Neural cell (in vitro differentiated cells): ENCODE data around the gene PRKCG. TPM values are rescaled to one million over a fixed set of nuclear protein-coding genes. Genes with fewer than 3 reads are reported as not detected.
A peak's percentile ranks its signal among the peaks of the same experiment; 100 is the strongest.

Experiments used
- H2AFZ ChIP-seq: fragments of 200-600, 300-800 bp; sonication (generic), shearing (Covaris generic); 2 replicates; pipeline ENCODE4 v1.6.0; 2014; ENCODE audit warnings: low read depth, mild to moderate bottlenecking, antibody characterized with exemption, low read length, moderate library complexity
- H3F3A ChIP-seq: fragments of 200-600 bp; shearing (Covaris generic); 2 replicates; pipeline ENCODE4 v1.6.1; 2016; ENCODE audit warnings: mild to moderate bottlenecking, moderate library complexity, mixed read lengths, antibody characterized with exemption, low read length; ENCODE audit not compliant: insufficient read depth, poor library complexity, severe bottlenecking
- H3K27ac ChIP-seq: fragments of 200-600, 300-800 bp; sonication (generic), shearing (Covaris generic); 2 replicates; pipeline ENCODE4 v1.5.1; 2014; ENCODE audit warnings: mild to moderate bottlenecking, low read length, moderate library complexity
- H3K27me3 ChIP-seq: fragments of 300-800, 200-600 bp; sonication (generic), shearing (Covaris generic); 2 replicates; pipeline ENCODE4 v1.6.0; 2014; ENCODE audit warnings: mild to moderate bottlenecking, low read depth, low read length, moderate library complexity; ENCODE audit not compliant: insufficient read depth
- H3K36me3 ChIP-seq: fragments of 300-800, 200-600 bp; sonication (generic), shearing (Covaris generic); 2 replicates; pipeline ENCODE4 v1.5.1; 2014; ENCODE audit warnings: mild to moderate bottlenecking, antibody characterized with exemption, low read length, moderate library complexity; ENCODE audit not compliant: insufficient read depth
- H3K4me2 ChIP-seq: fragments of 300-800, 200-600 bp; sonication (generic), shearing (Covaris generic); 2 replicates; pipeline ENCODE4 v1.6.0; 2014; ENCODE audit warnings: mild to moderate bottlenecking, low read length
- H3K4me3 ChIP-seq: fragments of 300-800, 200-600 bp; sonication (generic), shearing (Covaris generic); 2 replicates; pipeline ENCODE4 v1.5.1; 2014; ENCODE audit warnings: mild to moderate bottlenecking, low read length, moderate library complexity
- H3K79me2 ChIP-seq: fragments of 200-600 bp; shearing (Covaris generic); replicated peaks from 2 replicates; pipeline ENCODE4 v1.6.0; 2014; ENCODE audit warnings: mild to moderate bottlenecking, low read length, moderate library complexity; ENCODE audit not compliant: insufficient read depth
- H3K9ac ChIP-seq: fragments of 300-800, 200-600 bp; sonication (generic), shearing (Covaris generic); 2 replicates; pipeline ENCODE4 v1.6.1; 2016; ENCODE audit warnings: mild to moderate bottlenecking, low read length, mixed read lengths
- H3K9me2 ChIP-seq: fragments of 200-600 bp; shearing (Covaris generic); 2 replicates; pipeline ENCODE4 v1.6.1; 2016; ENCODE audit warnings: mild to moderate bottlenecking, low read length, mixed read lengths; ENCODE audit not compliant: insufficient read depth
- H3K9me3 ChIP-seq: fragments of 200-600, 300-800 bp; sonication (generic), shearing (Covaris generic); 2 replicates; pipeline ENCODE4 v1.6.1; 2016; ENCODE audit warnings: mild to moderate bottlenecking, mixed run types, low read length, moderate library complexity, mixed read lengths
- H4K20me1 ChIP-seq: fragments of 200-600 bp; shearing (Covaris generic); 2 replicates; pipeline ENCODE4 v1.6.1; 2016; ENCODE audit warnings: mild to moderate bottlenecking, mixed run types; ENCODE audit not compliant: insufficient read depth
- CTCF ChIP-seq: fragments of 450-650 bp; IDR thresholded peaks from 2 replicates; pipeline ENCODE4 v1.5.1; 2014; ENCODE audit warnings: antibody characterized with exemption, mild to moderate bottlenecking, moderate library complexity; ENCODE audit not compliant: poor library complexity, severe bottlenecking
- EP300 ChIP-seq: fragments of 450-650 bp; conservative IDR thresholded peaks from 2 replicates; pipeline ENCODE4 v1.6.1; 2014; ENCODE audit warnings: antibody characterized with exemption, mild to moderate bottlenecking, moderate library complexity; ENCODE audit not compliant: poor library complexity, severe bottlenecking
- EZH2 ChIP-seq: fragments of 200-600, 300-800 bp; shearing (Covaris generic), sonication (generic); IDR thresholded peaks from 2 replicates; pipeline ENCODE4 v1.6.1; 2014; ENCODE audit warnings: antibody characterized with exemption, low read length, borderline replicate concordance, mild to moderate bottlenecking; ENCODE audit not compliant: insufficient read depth, poor library complexity, severe bottlenecking
- MXI1 ChIP-seq: fragments of 450-650 bp; conservative IDR thresholded peaks from 2 replicates; pipeline ENCODE4 v1.6.1; 2014; ENCODE audit warnings: antibody characterized with exemption, mild to moderate bottlenecking; ENCODE audit not compliant: poor library complexity, severe bottlenecking
- POLR2AphosphoS5 ChIP-seq: IDR thresholded peaks from 2 replicates; pipeline ENCODE4 v1.6.1; 2012
- RAD21 ChIP-seq: fragments of 450-650 bp; conservative IDR thresholded peaks from 2 replicates; pipeline ENCODE4 v1.6.1; 2014; ENCODE audit warnings: antibody characterized with exemption, mild to moderate bottlenecking, moderate library complexity
- REST ChIP-seq: IDR thresholded peaks from 2 replicates; pipeline ENCODE4 v1.6.1; 2012; ENCODE audit warnings: borderline replicate concordance
- SMC3 ChIP-seq: fragments of 450-650 bp; conservative IDR thresholded peaks from 2 replicates; pipeline ENCODE4 v1.6.1; 2014; ENCODE audit warnings: antibody characterized with exemption, mild to moderate bottlenecking, moderate library complexity; ENCODE audit not compliant: poor library complexity
- TAF1 ChIP-seq: IDR thresholded peaks from 2 replicates; pipeline ENCODE4 v1.6.1; 2012; ENCODE audit warnings: low read depth
- polyA plus RNA-seq: library from polyadenylated mRNA; depleted of rRNA; stranded (reverse); fragments of >200 nt; gene quantifications from 2 replicates; pipeline ENCODE4 v1.2.3, GENCODE V29; 2014

The PRKCG gene
- polyA plus RNA-seq, 1 donor from 2014 or later, result 0.99 TPM

GRCh38 chr19:53880711-53881481 lies 1.1 kb upstream of the PRKCG start:
- Histone ChIP-seq H3K4me2 (peak overlapping the region; percentile 37), H3K9me2 (no peaks in the 10 kb centered on the region), H3F3A (no peaks in the 10 kb centered on the region), H3K79me2 (no peaks in the 10 kb centered on the region), H3K9ac (peak overlapping the region; percentile 66), H3K9me3 (no peaks in the 10 kb centered on the region), H3K27ac (peak overlapping the region; percentile 16), H3K4me3 (peak overlapping the region; percentile 70), H3K36me3 (no peaks in the 10 kb centered on the region), H2AFZ (peak overlapping the region; percentile 4), H3K27me3 (no peaks in the 10 kb centered on the region), H4K20me1 (no peaks in the 10 kb centered on the region)
- no peak for TF ChIP-seq SMC3
- no peak for TF ChIP-seq RAD21
- no peak for TF ChIP-seq EP300
- no peak for TF ChIP-seq REST
- TF ChIP-seq POLR2AphosphoS5, result no peak
- no peak for TF ChIP-seq CTCF
- no peak for TF ChIP-seq TAF1
- TF ChIP-seq MXI1, result no peak
- no peak for TF ChIP-seq EZH2

GRCh38 chr19:53882391-53883050 lies 524 bp downstream of the PRKCG start:
- Histone ChIP-seq H2AFZ (no peak overlapping the region), H3F3A (no peaks in the 10 kb centered on the region), H3K79me2 (no peaks in the 10 kb centered on the region), H3K27me3 (no peaks in the 10 kb centered on the region), H4K20me1 (no peaks in the 10 kb centered on the region), H3K9ac (peak overlapping the region; percentile 66), H3K4me2 (peak overlapping the region; percentile 78), H3K4me3 (peak overlapping the region; percentile 70), H3K9me3 (no peaks in the 10 kb centered on the region), H3K27ac (no peak overlapping the region), H3K36me3 (no peaks in the 10 kb centered on the region), H3K9me2 (no peaks in the 10 kb centered on the region)
- TF ChIP-seq CTCF, result peak; percentile 28
- TF ChIP-seq POLR2AphosphoS5, result no peak
- TF ChIP-seq REST, result no peak
- no peak for TF ChIP-seq EZH2
- TF ChIP-seq RAD21, result no peak
